ENCODE data around the gene ZBTB7C. TPM values are rescaled to one million over a fixed set of nuclear protein-coding genes. Genes with fewer than 3 reads are reported as not detected.

The ZBTB7C gene
- total and polyA plus RNA-seq, 2 of the 4 experiments (the other 2 are of a cell fraction): not detected

DNA sequence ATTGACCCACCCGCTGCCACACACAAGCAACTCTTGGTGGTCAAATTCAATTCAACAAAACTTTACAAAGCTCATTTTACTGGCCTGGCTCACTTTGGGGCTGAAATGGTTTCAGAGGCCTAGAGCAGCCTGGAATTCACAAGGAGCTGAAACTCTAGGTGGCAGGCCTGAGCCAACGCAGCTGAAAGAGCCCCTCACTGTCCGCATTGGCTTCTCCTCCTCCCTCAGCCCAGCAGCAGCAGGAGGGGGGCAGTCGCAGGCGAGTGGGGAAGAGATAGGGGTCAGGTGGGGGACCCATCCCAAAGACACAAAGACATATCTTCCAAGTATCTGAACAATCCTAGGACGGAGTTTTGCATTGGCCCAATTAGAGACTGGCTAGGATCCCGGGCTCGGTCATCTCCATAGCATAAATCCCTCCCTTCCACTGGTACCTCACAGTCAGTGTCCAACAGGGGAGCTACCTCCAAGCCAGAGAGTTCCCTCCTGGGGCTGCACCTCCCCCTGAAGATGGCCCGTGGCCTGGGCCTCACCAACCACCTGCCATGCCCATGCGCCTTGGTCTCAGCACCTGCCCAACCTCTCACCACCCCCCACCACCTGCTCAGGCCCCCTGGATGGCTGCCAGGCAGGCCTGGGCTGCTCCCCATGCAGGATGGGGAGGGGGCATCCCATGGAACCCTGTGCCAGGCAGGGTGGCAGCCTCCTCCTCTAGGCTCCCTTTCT lies 113.4 kb downstream of the ZBTB7C start:
- H2AK9ac ChIP-seq (replicated peaks; ENCODE audit: low read depth, low read length, poor library complexity): no peak overlapping the region
- H3K4me1 ChIP-seq (ENCODE audit: control insufficient read depth, insufficient read depth, low read length): no peaks in the 10 kb centered on the region
- H4K8ac ChIP-seq (ENCODE audit: low read depth in 2 of 2, low read length in 2 of 2): no peak overlapping the region
- no peak overlapping the region for H4K91ac ChIP-seq (ENCODE audit: insufficient read depth, low read depth, low read length)
- no peak overlapping the region for H3K4ac ChIP-seq (ENCODE audit: low read depth, low read length)
- peaks cover 2% of the 10 kb centered on the region; the same call in 1 of the 2 replicates for H3K27me3 ChIP-seq (ENCODE audit: control insufficient read depth, insufficient read depth, low read length)
- no peak overlapping the region for H3K56ac ChIP-seq (ENCODE audit: extremely low read depth, insufficient read depth, low read length)
- no peaks in the 10 kb centered on the region for H3K36me3 ChIP-seq (ENCODE audit: control insufficient read depth, insufficient read depth, low read length)
- no peak overlapping the region for H3K18ac ChIP-seq (ENCODE audit: low read depth, low read length)
- no peak overlapping the region for H4K5ac ChIP-seq (ENCODE audit: low read depth, low read length)
- H3K23ac ChIP-seq (ENCODE audit: low read depth, low read length): no peak overlapping the region
- no TSS peak for BruUV-seq (replicated peaks)
- intact Hi-C loops (cut with micrococcal nuclease) (no loop called here), dilution Hi-C loops (cut with HindIII; ENCODE audit: low sequenced_read_pairs, unreplicated experiment) (no loop called here), in situ Hi-C loops (cut with MboI; ENCODE audit: low sequenced_read_pairs) (no loop called here)
- no peak overlapping the region for H2BK20ac ChIP-seq (ENCODE audit: low read depth, low read length)
- DNase-seq (no peak), ATAC-seq (ENCODE audit: low read depth) (no peak)
- H2BK5ac ChIP-seq (ENCODE audit: low read depth, low read length, poor library complexity, severe bottlenecking): no peak overlapping the region
- H3K9me3 ChIP-seq (ENCODE audit: control insufficient read depth, insufficient read depth, low read length): no peaks in the 10 kb centered on the region
- no peak overlapping the region for H2BK15ac ChIP-seq (ENCODE audit: low read depth, low read length)
- H3K14ac ChIP-seq (replicated peaks; ENCODE audit: low read depth, low read length): no peak overlapping the region
- no peaks in the 10 kb centered on the region for H3K9me1 ChIP-seq (ENCODE audit: insufficient read depth, low read length)
- H2AK5ac ChIP-seq (ENCODE audit: low read depth, low read length): no peak overlapping the region
- ChIA-PET POLR2A (ENCODE audit: unreplicated experiment) (no interaction called here), CTCF (no interaction called here)
- H3K27ac ChIP-seq (ENCODE audit: insufficient read depth, low read length): no peak overlapping the region
- H2BK120ac ChIP-seq (ENCODE audit: low read depth, low read length): no peak overlapping the region
- H2AFZ ChIP-seq (replicated peaks; ENCODE audit: low read length, poor library complexity): no peak overlapping the region
- no CpG with 5 or more reads among the region's 10 CpGs for WGBS, 2 experiments (ENCODE audit: extremely low coverage in 2 of 2, insufficient read length in 1 of 2)
- H4K20me1 ChIP-seq (ENCODE audit: insufficient read depth, low read length): no peaks in the 10 kb centered on the region
- TF ChIP-seq RAD21 (IDR thresholded peaks at IDR 0.05; ENCODE audit: low read length) (0 out of 2 replicates have a peak, but pooled peaks have one; percentile 22), BHLHE40 (IDR thresholded peaks at IDR 0.05; ENCODE audit: low read depth, low read length) (no peak)
- no peak overlapping the region for H3K4me2 ChIP-seq (ENCODE audit: low read depth, low read length)
- H3K4me3 ChIP-seq (ENCODE audit: insufficient read depth, low read depth, low read length): no peak overlapping the region
- no peak overlapping the region for H3K9ac ChIP-seq (ENCODE audit: low read depth, low read length)
- H3K79me1 ChIP-seq (ENCODE audit: low read depth in 1 of 2, low read length in 2 of 2): no peaks in the 10 kb centered on the region
